Calu3 (cell line): ENCODE data around the gene VPS13D. TPM values are rescaled to one million over a fixed set of nuclear protein-coding genes. Genes with fewer than 3 reads are reported as not detected.
"Not testable (repeated sequence)": the region's sequence is repeated elsewhere in the genome, so short reads cannot be mapped to it uniquely, and the experiment has no call there.

Experiments used
- BruUV-seq: library from RNA; stranded (reverse); fragments of 400-500 nt; replicated peaks from 2 replicates; lab custom pipeline; 2021; lab: Mats Ljungman, UMichigan
- CTCF ChIA-PET: fragments of 300-600 bp; sonication (Branson Sonifier 250); formaldehyde crosslinking; loops from one replicate; lab custom pipeline; 2022; ENCODE audit warnings: antibody characterized with exemption; lab: Charles Lee
- DNase-seq: peaks from one replicate; pipeline ENCODE4 v3.0.0; 2022
- H3K27ac Mint-ChIP-seq: one replicate; pipeline ENCODE4 v1.8.0; 2022; ENCODE audit warnings: mixed read lengths; ENCODE audit not compliant: unreplicated experiment
- H3K27me3 Mint-ChIP-seq: one replicate; pipeline ENCODE4 v1.8.0; 2022; ENCODE audit warnings: mixed read lengths; ENCODE audit not compliant: unreplicated experiment
- H3K36me3 Mint-ChIP-seq: one replicate; pipeline ENCODE4 v1.8.0; 2022; ENCODE audit warnings: mild to moderate bottlenecking, moderate library complexity, mixed read lengths; ENCODE audit not compliant: insufficient read depth, unreplicated experiment
- H3K4me1 Mint-ChIP-seq: one replicate; pipeline ENCODE4 v1.8.0; 2022; ENCODE audit warnings: mild to moderate bottlenecking, low read depth, mixed read lengths; ENCODE audit not compliant: unreplicated experiment
- H3K4me3 Mint-ChIP-seq: one replicate; pipeline ENCODE4 v1.8.0; 2022; ENCODE audit warnings: mild to moderate bottlenecking, low read depth, moderate library complexity, mixed read lengths; ENCODE audit not compliant: unreplicated experiment
- H3K9me3 Mint-ChIP-seq: one replicate; pipeline ENCODE4 v1.8.0; 2022; ENCODE audit warnings: low read depth, mixed read lengths; ENCODE audit not compliant: unreplicated experiment
- intact Hi-C: fragments of 100-400 bp; cut with micrococcal nuclease; formaldehyde crosslinking; loops from one replicate; pipeline ENCODE4 v1.10.0; 2022; ENCODE audit not compliant: unreplicated experiment
- total RNA-seq: library from RNA; stranded (reverse); gene quantifications from 2 replicates; pipeline ENCODE4 v1.2.3, GENCODE V29; 2022
- TF ChIP-seq, protein P1 (sequence below): fragments of 200-600 bp; IDR thresholded peaks from one replicate; pipeline ENCODE4 v1.8.0; 2022; ENCODE audit warnings: antibody characterized with exemption; ENCODE audit not compliant: unreplicated experiment

The VPS13D gene
- total RNA-seq, 1 experiment from 2014 or later: 30.6 TPM

DNA sequence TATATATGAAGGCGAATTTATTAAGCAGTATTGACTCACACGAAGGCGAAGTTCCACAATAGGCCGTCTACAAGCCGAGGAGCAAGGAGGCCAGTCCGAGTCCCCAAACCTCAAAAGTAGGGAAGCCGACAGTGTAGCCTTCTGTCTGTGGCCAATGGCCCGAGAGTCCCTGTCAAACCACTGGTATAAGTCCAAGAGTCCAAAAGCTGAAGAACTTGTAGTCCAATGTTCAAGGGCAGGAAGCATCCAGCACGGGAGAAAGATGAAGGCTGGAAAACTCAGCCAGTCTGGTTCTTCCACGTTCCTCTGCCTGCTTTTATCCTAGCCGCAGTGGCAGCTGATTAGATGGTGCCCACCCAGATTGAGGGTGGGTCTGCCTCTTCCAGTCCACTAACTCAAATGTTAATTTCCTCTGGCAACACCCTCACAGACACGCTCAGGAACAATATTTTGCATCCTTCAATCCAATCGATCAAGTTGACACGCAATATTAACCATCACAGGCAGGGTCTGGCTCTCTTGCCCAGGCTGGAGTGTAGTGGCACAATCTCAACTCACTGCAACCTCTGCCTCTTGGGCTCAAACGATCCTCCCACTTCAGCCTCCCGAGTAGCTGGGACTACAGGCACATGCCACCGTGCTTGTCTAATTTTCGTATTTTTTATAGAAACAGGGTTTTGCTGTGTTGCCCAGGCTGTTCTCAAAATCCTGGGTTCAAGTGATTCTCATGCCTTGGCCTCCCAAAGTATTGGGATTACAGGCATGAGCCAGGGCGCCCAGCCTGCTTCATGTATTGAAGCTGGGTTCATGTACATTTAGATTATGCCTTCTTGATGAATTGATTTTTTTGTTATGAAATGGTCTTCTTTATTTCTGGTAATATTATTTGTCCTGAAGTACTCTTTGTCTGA, 302.8 kb downstream of the VPS13D start:
- no peak for DNase-seq
- no peak overlapping the region for H3K27ac Mint-ChIP-seq
- peaks cover 11% of the 10 kb centered on the region for H3K9me3 Mint-ChIP-seq
- TF ChIP-seq, protein P1, sequence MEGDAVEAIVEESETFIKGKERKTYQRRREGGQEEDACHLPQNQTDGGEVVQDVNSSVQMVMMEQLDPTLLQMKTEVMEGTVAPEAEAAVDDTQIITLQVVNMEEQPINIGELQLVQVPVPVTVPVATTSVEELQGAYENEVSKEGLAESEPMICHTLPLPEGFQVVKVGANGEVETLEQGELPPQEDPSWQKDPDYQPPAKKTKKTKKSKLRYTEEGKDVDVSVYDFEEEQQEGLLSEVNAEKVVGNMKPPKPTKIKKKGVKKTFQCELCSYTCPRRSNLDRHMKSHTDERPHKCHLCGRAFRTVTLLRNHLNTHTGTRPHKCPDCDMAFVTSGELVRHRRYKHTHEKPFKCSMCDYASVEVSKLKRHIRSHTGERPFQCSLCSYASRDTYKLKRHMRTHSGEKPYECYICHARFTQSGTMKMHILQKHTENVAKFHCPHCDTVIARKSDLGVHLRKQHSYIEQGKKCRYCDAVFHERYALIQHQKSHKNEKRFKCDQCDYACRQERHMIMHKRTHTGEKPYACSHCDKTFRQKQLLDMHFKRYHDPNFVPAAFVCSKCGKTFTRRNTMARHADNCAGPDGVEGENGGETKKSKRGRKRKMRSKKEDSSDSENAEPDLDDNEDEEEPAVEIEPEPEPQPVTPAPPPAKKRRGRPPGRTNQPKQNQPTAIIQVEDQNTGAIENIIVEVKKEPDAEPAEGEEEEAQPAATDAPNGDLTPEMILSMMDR: no peak
- BruUV-seq: no TSS peak
- no peaks in the 10 kb centered on the region for H3K27me3 Mint-ChIP-seq
- H3K36me3 Mint-ChIP-seq: peaks cover 2% of the 10 kb centered on the region
- peaks cover 41% of the 10 kb centered on the region for H3K4me1 Mint-ChIP-seq
- CTCF ChIA-PET: no interaction called here
- no peak overlapping the region for H3K4me3 Mint-ChIP-seq
- intact Hi-C loops: no loop called here

DNA sequence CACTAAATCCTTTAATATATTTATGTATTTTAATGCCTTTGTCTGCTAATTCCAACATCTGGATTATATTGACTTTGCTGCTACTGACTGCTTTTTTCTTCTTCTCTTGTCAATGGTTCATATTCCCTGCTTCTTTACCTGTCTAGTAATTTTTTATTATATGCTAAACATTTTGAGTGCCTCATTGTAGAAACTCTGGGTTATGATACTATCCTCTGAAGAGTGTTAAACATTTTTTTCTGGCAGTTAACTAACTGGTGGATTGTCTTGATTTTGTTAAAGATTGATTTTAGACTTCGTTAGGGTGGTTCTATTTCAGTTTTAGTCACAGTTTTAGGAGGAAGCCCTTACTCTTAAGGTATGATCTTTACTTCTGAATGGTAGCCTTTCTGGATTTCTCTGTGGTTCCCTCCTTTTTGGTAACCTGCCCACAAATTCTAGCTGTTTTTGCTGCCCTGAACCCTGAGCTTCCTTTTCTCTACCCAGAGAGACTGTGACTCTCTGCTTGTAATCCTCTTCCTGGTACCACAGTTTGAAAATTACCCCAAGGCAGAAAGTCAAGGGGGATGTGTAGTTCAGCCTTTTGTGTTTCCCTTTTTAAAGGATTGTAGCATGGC, 306.3 kb downstream of the VPS13D start:
- DNase-seq: no peak
- CTCF ChIA-PET: no interaction called here
- Mint-ChIP-seq H3K27ac (no peak overlapping the region), H3K36me3 (peaks cover 6% of the 10 kb centered on the region), H3K4me3 (no peak overlapping the region), H3K9me3 (peaks cover 11% of the 10 kb centered on the region), H3K4me1 (peaks cover 21% of the 10 kb centered on the region), H3K27me3 (no peaks in the 10 kb centered on the region)
- intact Hi-C loops: no loop called here
- no TSS peak for BruUV-seq
- TF ChIP-seq, protein P1: no peak

DNA sequence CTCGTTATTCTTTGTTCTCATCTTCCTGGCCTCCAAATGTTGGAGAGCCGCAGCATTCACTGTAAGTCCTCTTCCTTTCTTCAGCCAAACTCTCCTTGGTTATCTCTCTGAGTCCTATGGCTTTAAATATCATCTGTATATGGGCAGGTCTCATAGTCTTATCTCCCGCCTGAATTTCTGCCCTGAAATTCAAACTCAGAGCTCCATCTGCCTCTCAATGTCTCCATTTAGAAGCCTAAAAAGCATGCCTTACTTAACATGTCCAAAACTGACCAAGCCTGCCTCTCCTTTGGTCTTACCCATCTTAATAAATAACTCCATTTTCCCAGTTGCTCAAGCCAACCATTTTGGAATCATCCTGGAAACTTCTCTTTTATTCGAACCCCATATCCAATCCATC, 307.5 kb downstream of the VPS13D start:
- intact Hi-C loops: no loop called here
- TF ChIP-seq, protein P1: no peak
- peaks cover 29% of the 10 kb centered on the region for H3K4me1 Mint-ChIP-seq
- DNase-seq: no peak
- BruUV-seq: no TSS peak
- H3K9me3 Mint-ChIP-seq: peaks cover 11% of the 10 kb centered on the region
- no peaks in the 10 kb centered on the region for H3K27me3 Mint-ChIP-seq
- H3K27ac Mint-ChIP-seq: peak overlapping the region; percentile 25
- no peak overlapping the region for H3K4me3 Mint-ChIP-seq
- peaks cover 6% of the 10 kb centered on the region for H3K36me3 Mint-ChIP-seq
- CTCF ChIA-PET: interaction anchor here (0.6 kb wide), 1 partner anchor 683 kb away, joined by 3 read pairs; no protein-coding TSS in a partner anchor

DNA sequence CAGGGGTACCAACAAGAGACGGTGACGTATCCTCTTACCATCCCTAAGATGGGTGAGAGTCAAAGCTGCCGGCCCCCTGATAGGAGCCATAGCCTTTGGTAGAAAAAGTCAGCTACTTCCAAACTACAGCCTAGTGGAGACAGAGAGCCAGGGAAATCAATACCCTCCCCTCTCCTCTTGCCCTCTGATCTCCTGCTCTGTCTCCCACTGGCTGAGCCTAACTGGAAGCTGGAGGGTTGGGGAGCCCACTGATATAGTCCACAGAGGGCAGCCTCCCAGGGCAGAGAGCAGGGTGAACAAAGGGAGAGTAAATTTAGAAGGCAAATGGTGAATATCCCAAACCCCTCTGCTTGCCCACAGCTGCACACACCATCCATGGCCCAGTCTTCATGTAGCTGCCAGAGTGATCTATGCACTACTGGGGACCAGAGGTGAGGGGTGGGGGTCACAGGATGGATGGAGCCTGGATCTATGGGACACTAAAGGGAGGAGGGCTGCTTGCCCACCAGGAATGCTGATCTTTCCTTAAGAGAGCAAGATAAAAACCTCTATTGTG, 308.2 kb downstream of the VPS13D start:
- CTCF ChIA-PET: no interaction called here

DNA sequence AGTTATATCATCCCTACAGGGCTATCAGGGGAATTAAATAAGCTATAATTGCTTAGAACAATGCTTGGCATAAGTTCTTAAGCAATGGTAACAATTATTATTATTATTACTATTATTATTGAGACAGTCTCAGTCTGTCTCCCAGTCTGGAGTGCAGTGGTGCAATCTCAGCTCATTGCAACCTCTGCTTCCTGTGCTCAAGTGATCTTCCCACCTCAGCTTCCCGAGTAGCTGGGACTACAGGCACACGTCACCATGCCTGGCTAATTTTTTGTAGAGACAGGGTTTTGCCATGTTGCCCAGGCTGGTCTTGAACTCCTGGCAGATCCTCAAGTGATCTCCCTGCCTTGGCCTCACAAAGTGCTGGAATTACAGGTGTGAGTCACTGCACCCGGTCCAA, 308.7 kb downstream of the VPS13D start:
- intact Hi-C loops: not testable (repeated sequence)

More for the DNA sequence above, 308.2 kb downstream of the VPS13D start:
- DNase-seq: no peak
- Mint-ChIP-seq H3K27me3 (no peaks in the 10 kb centered on the region), H3K27ac (peak overlapping the region; percentile 25), H3K4me1 (peaks cover 36% of the 10 kb centered on the region), H3K36me3 (peaks cover 6% of the 10 kb centered on the region), H3K4me3 (no peak overlapping the region), H3K9me3 (peaks cover 11% of the 10 kb centered on the region)
- TF ChIP-seq, protein P1: no peak
- intact Hi-C loops: no loop called here
- BruUV-seq: no TSS peak

More for the DNA sequence above, 308.7 kb downstream of the VPS13D start:
- H3K36me3 Mint-ChIP-seq, BruUV-seq, CTCF ChIA-PET, DNase-seq, H3K4me3 Mint-ChIP-seq, H3K27ac Mint-ChIP-seq, H3K27me3 Mint-ChIP-seq: not testable (repeated sequence)
- peaks cover 39% of the 10 kb centered on the region for H3K4me1 Mint-ChIP-seq
- peaks cover 11% of the 10 kb centered on the region for H3K9me3 Mint-ChIP-seq
